ENCODE measurements around the gene POC1A. TPM values are rescaled to one million over a fixed set of nuclear protein-coding genes. Genes with fewer than 3 reads are reported as not detected.

Gene POC1A
- total RNA-seq, 1 experiment from 2014 or later, result 43.0 TPM

DNA sequence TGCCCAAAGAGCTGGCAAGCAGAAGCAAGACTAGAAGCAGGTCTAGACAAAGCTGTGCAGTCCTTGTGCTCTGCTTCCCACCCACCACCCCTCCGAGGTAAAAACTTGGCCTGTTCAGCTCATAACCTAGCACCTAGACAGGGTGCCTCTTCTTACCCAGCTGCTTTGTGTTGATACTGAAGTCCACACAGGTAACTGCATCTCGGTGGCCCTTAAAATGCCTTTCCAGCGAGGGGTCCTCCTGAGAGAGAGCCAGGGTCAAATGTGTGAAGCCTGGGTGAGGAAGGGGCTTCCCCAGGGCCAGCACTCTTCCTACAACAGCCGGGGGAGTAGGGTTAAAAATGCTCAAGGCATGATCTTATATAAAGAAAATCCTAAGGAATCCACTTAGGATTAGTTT, 3.4 kb downstream of the POC1A start:
- no peaks in the 10 kb centered on the region for H4K20me1 ChIP-seq (ENCODE audit: low read length)
- BruUV-seq (replicated peaks), result no TSS peak
- intact Hi-C loops (cut with micrococcal nuclease), result loop anchor here (5.0 kb wide), 1 partner anchor 136 kb away; the partner anchor contains the start of gene GLYCTK
- no peak for DNase-seq
- CTCF ChIA-PET, result interaction anchor here (0.6 kb wide), 1 partner anchor 70 kb away, joined by 3 read pairs; no protein-coding TSS in a partner anchor
- no peaks in the 10 kb centered on the region for H3K9me2 ChIP-seq (replicated peaks; ENCODE audit: low read length)
- H3K4me3 ChIP-seq (ENCODE audit: low read length), result no peak overlapping the region
- H3K9ac ChIP-seq (ENCODE audit: low read length), result no peak overlapping the region
- H3K9me3 ChIP-seq (ENCODE audit: low read length), result no peaks in the 10 kb centered on the region
- no peak overlapping the region for H2AFZ ChIP-seq (ENCODE audit: low read length)
- no peak overlapping the region for H3K4me2 ChIP-seq (ENCODE audit: low read length)
- peaks cover 17% of the 10 kb centered on the region for H3K4me1 ChIP-seq (ENCODE audit: insufficient read depth, low read length)
- ATAC-seq, result no peak
- TF ChIP-seq EZH2 (IDR thresholded peaks at IDR 0.05; ENCODE audit: low read length, unreplicated experiment), result no peak
- H3F3A ChIP-seq (ENCODE audit: low read length, unreplicated experiment), result no peaks in the 10 kb centered on the region
- no peak overlapping the region for H3K27ac ChIP-seq (ENCODE audit: low read length)
- peaks cover 24% of the 10 kb centered on the region; the same call in 1 of the 2 replicates for H3K36me3 ChIP-seq (ENCODE audit: low read depth, low read length)
- H3K27me3 ChIP-seq (ENCODE audit: low read length), result no peaks in the 10 kb centered on the region
- peaks cover 31% of the 10 kb centered on the region for H3K79me2 ChIP-seq (ENCODE audit: low read length)
- POLR2A ChIA-PET (ENCODE audit: unreplicated experiment), result no interaction called here

DNA sequence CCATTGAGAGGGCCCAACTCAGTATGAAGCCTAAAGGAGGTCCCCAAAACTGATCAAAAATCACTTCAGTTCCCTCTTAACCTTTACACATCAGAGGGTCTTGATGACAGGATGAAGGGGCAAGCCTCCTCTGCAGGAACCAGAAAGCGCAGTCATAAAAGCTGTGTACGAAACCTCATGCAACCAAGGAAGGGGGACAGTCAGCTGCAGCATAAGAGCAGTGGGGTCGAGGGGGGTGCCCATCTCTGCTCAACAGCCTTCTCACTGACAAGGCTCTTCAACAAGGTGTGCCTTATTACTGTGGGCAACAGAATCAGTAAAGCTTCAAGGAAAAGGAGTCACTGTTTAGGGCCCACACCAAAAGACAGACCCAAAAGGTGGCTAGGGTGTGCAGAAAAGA, 3.9 kb downstream of the POC1A start:
- ATAC-seq, result no peak
- Histone ChIP-seq H3F3A (ENCODE audit: low read length, unreplicated experiment) (no peaks in the 10 kb centered on the region), H3K27ac (ENCODE audit: low read length) (no peak overlapping the region), H3K9ac (ENCODE audit: low read length) (no peak overlapping the region), H3K4me2 (ENCODE audit: low read length) (no peak overlapping the region), H3K79me2 (ENCODE audit: low read length) (peaks cover 31% of the 10 kb centered on the region), H3K36me3 (ENCODE audit: low read depth, low read length) (peaks cover 24% of the 10 kb centered on the region; the same call in 1 of the 2 replicates), H4K20me1 (ENCODE audit: low read length) (no peaks in the 10 kb centered on the region), H3K9me3 (ENCODE audit: low read length) (no peaks in the 10 kb centered on the region), H3K27me3 (ENCODE audit: low read length) (no peaks in the 10 kb centered on the region), H3K4me1 (ENCODE audit: insufficient read depth, low read length) (peaks cover 17% of the 10 kb centered on the region), H3K4me3 (ENCODE audit: low read length) (no peak overlapping the region), H3K9me2 (replicated peaks; ENCODE audit: low read length) (no peaks in the 10 kb centered on the region), H2AFZ (ENCODE audit: low read length) (no peak overlapping the region)
- intact Hi-C loops (cut with micrococcal nuclease), result loop anchor here (5.0 kb wide), 1 partner anchor 137 kb away; the partner anchor contains the start of gene GLYCTK
- POLR2A ChIA-PET (ENCODE audit: unreplicated experiment), result no interaction called here
- no peak for TF ChIP-seq EZH2 (IDR thresholded peaks at IDR 0.05; ENCODE audit: low read length, unreplicated experiment)
- CTCF ChIA-PET, result interaction anchor here (0.6 kb wide), 1 partner anchor 70 kb away, joined by 3 read pairs; no protein-coding TSS in a partner anchor
- DNase-seq, result no peak
- BruUV-seq (replicated peaks), result no TSS peak

DNA sequence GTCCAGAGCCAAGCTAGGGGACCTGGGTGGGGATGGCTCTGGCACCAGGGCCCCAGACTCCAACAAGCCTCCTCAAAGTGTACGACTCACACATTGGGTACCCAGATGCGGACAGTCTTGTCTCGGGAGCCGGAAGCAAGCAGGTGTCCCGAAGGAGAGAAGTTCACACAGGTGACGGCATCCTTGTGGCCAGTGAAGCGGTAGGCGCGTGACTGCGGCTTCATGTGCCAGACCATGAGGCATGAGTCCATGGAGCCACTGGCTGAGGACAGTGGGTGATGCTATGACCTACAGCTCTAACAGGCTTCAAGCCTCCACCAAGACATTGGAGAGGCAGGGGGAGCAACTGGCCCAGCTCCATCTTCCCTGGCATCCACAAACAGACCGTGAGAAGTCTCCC, 4.5 kb downstream of the POC1A start:
- Histone ChIP-seq H3K27me3 (ENCODE audit: low read length) (no peaks in the 10 kb centered on the region), H3F3A (ENCODE audit: low read length, unreplicated experiment) (no peaks in the 10 kb centered on the region), H3K4me3 (ENCODE audit: low read length) (no peak overlapping the region), H3K9ac (ENCODE audit: low read length) (no peak overlapping the region), H2AFZ (ENCODE audit: low read length) (no peak overlapping the region), H3K4me2 (ENCODE audit: low read length) (no peak overlapping the region), H3K9me2 (replicated peaks; ENCODE audit: low read length) (no peaks in the 10 kb centered on the region), H3K9me3 (ENCODE audit: low read length) (no peaks in the 10 kb centered on the region), H3K36me3 (ENCODE audit: low read depth, low read length) (peaks cover 24% of the 10 kb centered on the region; the same call in 1 of the 2 replicates), H3K27ac (ENCODE audit: low read length) (no peak overlapping the region), H4K20me1 (ENCODE audit: low read length) (no peaks in the 10 kb centered on the region), H3K4me1 (ENCODE audit: insufficient read depth, low read length) (peaks cover 11% of the 10 kb centered on the region), H3K79me2 (ENCODE audit: low read length) (peaks cover 31% of the 10 kb centered on the region)
- CTCF ChIA-PET, result no interaction called here
- no peak for TF ChIP-seq EZH2phosphoT487 (IDR thresholded peaks at IDR 0.05; ENCODE audit: borderline replicate concordance, low read length)
- TF ChIP-seq, protein P1, sequence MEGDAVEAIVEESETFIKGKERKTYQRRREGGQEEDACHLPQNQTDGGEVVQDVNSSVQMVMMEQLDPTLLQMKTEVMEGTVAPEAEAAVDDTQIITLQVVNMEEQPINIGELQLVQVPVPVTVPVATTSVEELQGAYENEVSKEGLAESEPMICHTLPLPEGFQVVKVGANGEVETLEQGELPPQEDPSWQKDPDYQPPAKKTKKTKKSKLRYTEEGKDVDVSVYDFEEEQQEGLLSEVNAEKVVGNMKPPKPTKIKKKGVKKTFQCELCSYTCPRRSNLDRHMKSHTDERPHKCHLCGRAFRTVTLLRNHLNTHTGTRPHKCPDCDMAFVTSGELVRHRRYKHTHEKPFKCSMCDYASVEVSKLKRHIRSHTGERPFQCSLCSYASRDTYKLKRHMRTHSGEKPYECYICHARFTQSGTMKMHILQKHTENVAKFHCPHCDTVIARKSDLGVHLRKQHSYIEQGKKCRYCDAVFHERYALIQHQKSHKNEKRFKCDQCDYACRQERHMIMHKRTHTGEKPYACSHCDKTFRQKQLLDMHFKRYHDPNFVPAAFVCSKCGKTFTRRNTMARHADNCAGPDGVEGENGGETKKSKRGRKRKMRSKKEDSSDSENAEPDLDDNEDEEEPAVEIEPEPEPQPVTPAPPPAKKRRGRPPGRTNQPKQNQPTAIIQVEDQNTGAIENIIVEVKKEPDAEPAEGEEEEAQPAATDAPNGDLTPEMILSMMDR (conservative IDR thresholded peaks at IDR 0.05; ENCODE audit: low read depth, low read length), result no peak
- BruUV-seq (replicated peaks), result no TSS peak
- intact Hi-C loops (cut with micrococcal nuclease), result loop anchor here (5.0 kb wide), 1 partner anchor 138 kb away; the partner anchor contains the start of gene GLYCTK
- ATAC-seq, result no peak
- no peak for DNase-seq
- POLR2A ChIA-PET (ENCODE audit: unreplicated experiment), result no interaction called here

DNA sequence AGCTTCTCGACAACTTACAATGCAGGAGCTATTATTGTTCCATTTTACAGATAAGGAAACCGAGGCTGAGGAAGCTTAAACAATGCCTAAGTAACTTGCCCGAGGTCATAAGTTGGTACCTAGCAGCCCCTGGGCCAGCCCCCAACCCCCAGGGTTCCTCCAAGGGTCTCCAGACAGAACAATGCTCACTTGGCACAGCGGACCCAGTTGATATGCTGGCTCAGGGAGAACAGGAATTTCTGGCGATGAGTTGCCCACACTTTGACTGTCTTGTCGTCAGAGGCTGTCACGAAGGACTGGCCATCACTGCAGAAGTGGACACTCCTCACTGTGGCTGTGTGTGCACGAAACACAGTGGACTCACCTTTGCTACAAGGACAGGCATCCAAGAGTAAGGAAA, 5.2 kb downstream of the POC1A start:
- H3K79me2 ChIP-seq (ENCODE audit: low read length), result peaks cover 30% of the 10 kb centered on the region
- CTCF ChIA-PET, result no interaction called here
- H3K9me3 ChIP-seq (ENCODE audit: low read length), result no peaks in the 10 kb centered on the region
- ATAC-seq (no peak), DNase-seq (no peak)
- no peaks in the 10 kb centered on the region for H4K20me1 ChIP-seq (ENCODE audit: low read length)
- no peaks in the 10 kb centered on the region for H3F3A ChIP-seq (ENCODE audit: low read length, unreplicated experiment)
- H3K9ac ChIP-seq (ENCODE audit: low read length), result no peak overlapping the region
- POLR2A ChIA-PET (ENCODE audit: unreplicated experiment), result no interaction called here
- H3K9me2 ChIP-seq (replicated peaks; ENCODE audit: low read length), result no peaks in the 10 kb centered on the region
- BruUV-seq (replicated peaks), result no TSS peak
- H3K27ac ChIP-seq (ENCODE audit: low read length), result no peak overlapping the region
- H3K27me3 ChIP-seq (ENCODE audit: low read length), result no peaks in the 10 kb centered on the region
- H3K4me3 ChIP-seq (ENCODE audit: low read length), result no peak overlapping the region
- intact Hi-C loops (cut with micrococcal nuclease), result no loop called here
- H3K36me3 ChIP-seq (ENCODE audit: low read depth, low read length), result peaks cover 24% of the 10 kb centered on the region; the same call in 1 of the 2 replicates
- H2AFZ ChIP-seq (ENCODE audit: low read length), result no peak overlapping the region
- TF ChIP-seq EZH2phosphoT487 (IDR thresholded peaks at IDR 0.05; ENCODE audit: borderline replicate concordance, low read length) (no peak), EZH2 (IDR thresholded peaks at IDR 0.05; ENCODE audit: low read length, unreplicated experiment) (no peak)
- TF ChIP-seq, protein P1 (conservative IDR thresholded peaks at IDR 0.05; ENCODE audit: low read depth, low read length), result no peak
- no peak overlapping the region for H3K4me2 ChIP-seq (ENCODE audit: low read length)
- H3K4me1 ChIP-seq (ENCODE audit: insufficient read depth, low read length), result peaks cover 13% of the 10 kb centered on the region
